GM18517 (cell line): ENCODE data around the gene MSANTD1.
"Not testable (repeated sequence)": the region's sequence is repeated elsewhere in the genome, so short reads cannot be mapped to it uniquely, and the experiment has no call there.

Experiments
- ATAC-seq: cut with Tn5 transposase; IDR thresholded peaks from one replicate; pipeline ENCODE4 v1.9.1; 2021; ENCODE audit warnings: mild to moderate bottlenecking, moderate library complexity; ENCODE audit not compliant: unreplicated experiment

Gene MSANTD1

DNA sequence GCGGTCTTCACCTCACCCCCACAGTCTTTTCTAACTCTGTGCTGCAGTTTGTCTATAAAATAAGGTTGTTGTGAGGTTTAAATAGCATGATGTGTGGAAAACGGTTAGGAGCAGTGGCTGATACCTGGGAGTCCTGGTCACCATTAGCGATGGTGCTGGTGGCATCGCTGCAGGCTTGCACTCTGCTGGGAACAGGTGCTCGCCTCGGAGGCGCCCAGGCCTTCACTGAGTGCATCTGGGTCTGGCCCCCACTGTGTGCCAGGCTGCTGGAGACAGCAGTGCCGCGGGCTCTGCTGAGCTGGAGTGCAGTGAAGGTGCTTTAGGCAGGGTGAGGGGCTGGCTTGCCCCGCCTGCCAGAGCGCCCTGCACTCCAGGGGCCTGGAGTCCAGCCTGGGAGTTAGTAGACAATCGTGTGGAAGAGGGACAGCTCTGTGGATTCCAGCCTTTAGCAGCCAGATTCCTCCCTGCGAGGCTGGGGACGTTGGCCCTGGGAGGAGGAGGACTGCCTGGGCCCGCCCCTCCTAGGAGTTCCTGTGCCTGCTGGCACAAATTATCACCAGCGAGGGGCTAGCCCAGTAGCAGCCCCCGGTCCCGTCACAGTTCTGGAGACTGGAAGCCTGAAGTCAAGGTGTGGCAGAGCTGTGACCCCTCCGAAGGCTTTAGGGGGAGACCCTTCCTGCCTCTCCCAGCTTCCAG lies 51.2 kb downstream of the MSANTD1 start:
- no peak for ATAC-seq

DNA sequence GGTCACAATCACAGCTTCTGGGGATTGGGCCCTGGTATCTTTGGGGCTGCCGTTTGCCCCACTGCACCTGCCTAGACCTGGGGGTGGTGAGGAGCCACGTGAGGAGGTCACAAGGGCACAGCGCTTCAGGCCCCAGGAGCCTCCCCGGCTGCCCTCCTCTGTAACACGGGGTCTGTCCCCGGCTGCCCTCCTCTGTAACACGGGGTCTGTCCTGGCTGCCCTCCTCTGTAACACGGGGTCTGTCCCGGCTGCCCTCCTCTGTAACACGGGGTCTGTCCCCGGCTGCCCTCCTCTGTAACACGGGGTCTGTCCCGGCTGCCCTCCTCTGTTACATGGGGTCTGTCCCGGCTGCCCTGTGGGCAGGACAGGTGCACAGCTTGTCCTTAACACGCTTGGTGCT lies 51.9 kb downstream of the MSANTD1 start:
- not testable (repeated sequence) for ATAC-seq

DNA sequence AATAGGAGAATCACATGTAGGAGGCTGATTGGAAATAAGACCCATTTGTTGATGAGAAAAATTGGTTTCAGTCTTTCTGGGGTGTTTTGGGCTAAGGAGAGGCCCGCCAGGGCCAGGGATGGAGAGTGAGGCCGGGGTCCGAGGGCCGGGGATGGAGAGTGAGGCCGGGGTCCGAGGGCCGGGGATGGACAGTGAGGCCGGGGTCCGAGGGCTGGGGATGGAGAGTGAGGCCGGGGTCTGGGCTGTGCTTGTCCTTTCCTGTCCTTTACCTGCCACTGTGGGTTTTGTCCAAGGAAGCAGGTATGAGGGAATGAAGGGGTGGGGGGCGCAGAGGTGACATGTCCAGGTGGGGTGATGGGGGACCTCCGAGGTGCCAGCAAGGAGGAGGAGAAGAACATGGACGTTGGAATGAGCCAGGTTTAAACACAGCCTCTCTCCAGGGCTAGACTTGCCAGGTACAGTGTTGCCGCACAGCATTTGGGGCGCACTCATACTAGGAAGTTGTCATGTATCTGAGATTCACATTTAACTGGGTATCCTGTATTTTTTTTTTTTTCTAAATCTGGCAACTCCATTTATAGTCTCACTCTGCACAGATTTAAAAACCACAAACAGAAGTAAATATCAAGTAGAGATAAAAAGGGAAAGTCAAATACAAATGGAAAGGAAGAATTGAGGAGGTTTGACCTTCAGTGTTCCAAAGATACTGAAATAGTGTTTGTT lies 52.7 kb downstream of the MSANTD1 start:
- no peak for ATAC-seq

DNA sequence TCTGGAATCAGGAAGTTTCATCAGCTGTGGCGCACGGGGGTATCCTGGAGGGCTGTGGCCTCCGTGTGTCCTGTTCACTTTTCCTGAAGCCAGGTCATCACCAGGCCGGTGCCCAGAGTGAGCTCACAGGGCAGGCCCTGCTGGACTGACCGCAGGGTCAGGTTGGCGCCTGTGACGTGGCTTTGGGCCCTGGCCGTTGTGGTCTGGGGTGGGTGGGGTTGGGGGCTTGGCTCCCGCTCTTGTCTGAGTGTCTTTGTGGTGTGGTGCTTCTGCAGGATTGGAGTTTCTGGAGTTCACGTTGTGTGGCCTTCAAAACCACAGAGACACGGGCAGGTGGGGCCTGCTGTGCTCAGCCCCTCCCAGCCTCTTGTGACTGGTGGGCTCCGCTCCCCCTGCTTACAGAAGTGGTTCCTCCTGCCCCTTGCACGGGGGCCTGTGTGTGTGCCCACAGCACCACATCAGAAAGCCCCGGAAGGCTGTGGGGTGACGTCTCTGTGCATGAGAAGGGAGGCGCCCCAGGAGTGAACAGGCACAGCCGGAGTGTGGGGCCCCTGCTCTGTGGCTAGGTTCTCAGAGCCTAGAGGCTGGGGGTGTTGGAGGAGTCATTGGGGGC lies 53.3 kb downstream of the MSANTD1 start:
- ATAC-seq: no peak

DNA sequence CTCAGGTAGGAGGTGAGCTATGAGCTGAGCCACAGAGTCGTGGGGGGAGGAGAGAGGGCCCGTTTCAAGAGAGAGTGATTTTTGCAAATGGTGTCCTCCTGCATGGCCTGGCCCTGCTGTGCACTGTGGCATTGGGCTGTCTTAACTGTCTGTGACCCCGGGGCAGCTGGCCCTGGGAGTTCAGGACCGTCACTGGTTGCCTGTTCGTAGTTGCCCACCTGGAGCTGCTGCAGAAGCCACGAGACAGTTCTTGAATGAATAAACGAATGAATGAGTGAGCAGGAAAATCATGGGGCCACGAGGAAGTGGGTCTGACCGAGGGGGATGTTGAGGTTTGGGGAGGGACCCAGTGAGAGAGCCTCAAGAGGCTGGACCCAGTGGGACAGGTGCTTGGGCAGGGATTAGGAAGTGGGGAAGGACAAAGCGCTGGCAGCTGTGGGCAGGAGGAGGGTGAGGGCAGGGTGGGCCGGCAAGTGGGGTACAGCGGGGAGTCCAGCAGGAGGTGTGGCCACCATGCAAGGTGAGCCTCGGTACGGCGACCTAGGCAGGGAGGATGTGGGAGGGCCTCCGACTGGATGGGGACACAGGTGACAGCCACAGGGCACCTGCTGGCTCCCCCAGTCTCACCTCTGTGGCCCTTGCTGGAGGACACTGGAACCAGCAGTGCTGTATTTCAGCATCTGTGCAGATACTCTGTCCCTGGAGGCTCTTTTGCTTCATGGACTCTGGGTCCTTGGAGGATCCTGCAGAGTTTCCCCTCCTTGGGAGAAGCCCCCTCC lies 54.0 kb downstream of the MSANTD1 start:
- no peak for ATAC-seq

DNA sequence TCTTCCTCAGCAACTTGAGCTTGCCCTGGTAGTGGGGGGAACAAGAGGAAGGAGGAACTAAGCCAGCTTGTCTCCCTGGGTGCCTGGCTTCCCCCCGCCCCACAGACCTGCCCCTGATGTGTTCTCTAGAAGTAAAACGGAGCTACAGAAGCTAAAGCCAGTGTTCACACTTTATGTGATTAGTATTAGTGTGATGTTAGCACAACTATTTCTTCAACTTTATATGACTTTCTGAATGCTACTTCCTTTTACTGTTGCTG lies 54.5 kb downstream of the MSANTD1 start:
- ATAC-seq: no peak

DNA sequence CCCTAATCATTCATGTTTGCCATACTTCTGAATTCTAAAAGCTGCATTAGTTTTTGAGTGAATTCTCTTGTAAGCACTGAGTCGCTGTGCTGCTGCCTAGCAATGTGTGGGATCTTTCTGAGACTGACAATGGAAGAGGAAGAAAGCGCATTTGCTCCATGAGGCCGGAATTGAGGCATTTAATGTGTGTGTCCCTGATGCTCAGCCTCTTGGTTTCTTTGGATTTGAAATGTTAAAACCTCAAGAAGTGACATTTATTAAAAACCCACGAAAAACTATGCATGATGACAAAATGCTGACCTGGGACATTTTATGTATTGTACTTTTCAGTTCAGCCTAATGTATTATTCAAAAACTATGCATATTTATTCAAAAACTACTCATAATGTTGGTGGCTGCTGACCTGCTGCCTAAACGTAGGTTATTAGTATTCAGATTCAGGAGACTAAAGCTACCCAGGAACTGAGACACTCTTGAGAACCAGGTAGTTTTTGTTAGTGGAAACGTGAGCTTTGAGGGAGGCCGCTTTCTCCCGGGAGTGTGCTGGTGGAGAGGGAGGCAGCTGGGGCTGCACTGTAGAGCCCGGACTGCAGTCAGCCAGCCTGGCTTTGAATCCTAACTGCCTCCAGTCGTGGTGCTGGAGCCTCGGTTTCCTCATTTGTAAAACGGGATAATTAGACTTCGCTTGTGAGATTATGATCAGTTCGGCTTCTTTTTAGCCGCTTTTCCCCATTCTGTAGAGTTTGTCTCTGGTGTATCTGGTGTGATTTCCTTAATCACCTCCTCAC lies 55.2 kb downstream of the MSANTD1 start:
- no peak for ATAC-seq

DNA sequence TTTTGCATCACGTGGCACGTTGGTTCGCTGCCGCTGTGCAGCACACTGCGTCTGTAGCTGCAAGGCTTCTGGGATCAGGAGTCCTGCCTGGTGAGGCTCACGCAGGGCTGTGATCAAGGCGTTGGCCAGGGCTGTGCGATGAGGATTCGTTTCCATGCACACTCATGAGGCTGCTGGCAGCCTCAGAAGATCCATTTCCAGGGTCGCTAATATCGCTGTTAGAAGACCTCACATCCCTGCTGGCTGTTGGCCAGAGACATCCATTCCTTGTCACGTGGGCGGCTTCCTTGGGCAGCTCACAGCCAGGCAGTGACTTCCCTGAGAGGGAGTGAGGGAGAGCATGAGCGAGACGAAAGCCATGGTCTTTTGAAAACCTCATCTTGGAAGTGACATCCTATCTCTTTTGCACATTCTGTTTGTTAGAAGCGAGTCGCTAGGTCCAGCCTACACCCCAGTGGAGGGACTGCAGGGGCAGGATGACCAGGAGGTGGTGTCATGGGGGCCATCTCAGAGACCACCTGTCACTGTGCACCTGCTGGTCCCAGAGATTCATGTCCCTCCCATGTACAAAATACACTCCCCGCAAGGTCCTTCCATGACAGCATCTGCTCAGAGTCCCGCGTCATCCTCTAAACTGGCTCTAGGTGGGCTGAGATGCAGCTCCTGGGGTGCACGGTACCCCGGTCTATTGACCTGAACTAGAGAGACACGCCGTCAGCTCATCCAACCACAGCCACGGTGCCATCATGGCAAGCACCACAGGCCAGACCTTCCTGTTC lies 56.1 kb downstream of the MSANTD1 start:
- no peak for ATAC-seq

DNA sequence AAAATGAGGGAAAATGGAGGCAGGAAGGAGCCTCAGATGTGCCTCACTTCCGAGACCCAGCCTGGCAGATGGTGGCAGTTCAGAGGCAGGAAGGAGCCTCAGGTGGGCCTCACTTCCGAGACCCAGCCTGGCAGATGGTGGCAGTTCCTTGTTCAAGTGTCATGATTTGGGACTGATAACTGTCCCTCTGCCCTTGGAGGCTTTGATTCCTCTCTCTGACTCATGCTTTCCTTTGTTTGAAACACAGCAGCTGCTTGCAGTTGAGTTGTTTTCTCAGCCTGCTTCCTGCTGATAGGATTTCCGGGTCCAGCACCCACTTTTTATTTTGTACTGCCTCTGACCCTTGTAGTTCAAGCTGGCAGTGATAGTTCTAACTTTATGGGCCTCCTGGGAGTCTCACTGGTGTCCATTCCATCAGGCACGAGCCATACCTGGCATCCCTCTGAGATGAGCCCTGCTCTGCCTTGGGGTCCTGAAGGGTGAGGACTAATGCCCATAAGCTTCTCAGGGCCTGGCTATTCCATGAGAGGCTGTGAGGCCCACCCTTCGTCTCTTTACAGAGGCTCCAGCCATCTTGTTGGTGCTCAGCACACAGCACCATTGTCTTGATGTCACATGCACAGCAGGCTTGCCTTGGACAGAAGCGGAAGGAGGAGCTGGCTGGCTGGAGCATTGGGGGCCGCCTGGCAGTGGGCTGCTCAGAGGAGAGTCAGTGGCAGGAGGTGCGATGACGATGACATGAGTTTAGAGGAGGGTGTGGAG lies 56.8 kb downstream of the MSANTD1 start:
- ATAC-seq: no peak
